ENCODE results near the gene MEX3C. TPM values are rescaled to one million over a fixed set of nuclear protein-coding genes. Genes with fewer than 3 reads are reported as not detected.

The MEX3C gene
- total RNA-seq (2022; extraction: Qiagen RNA extraction; ENCODE audit: low read depth), result 18.7 to 22.2 TPM (median 21.6 TPM) in 5 replicates

DNA sequence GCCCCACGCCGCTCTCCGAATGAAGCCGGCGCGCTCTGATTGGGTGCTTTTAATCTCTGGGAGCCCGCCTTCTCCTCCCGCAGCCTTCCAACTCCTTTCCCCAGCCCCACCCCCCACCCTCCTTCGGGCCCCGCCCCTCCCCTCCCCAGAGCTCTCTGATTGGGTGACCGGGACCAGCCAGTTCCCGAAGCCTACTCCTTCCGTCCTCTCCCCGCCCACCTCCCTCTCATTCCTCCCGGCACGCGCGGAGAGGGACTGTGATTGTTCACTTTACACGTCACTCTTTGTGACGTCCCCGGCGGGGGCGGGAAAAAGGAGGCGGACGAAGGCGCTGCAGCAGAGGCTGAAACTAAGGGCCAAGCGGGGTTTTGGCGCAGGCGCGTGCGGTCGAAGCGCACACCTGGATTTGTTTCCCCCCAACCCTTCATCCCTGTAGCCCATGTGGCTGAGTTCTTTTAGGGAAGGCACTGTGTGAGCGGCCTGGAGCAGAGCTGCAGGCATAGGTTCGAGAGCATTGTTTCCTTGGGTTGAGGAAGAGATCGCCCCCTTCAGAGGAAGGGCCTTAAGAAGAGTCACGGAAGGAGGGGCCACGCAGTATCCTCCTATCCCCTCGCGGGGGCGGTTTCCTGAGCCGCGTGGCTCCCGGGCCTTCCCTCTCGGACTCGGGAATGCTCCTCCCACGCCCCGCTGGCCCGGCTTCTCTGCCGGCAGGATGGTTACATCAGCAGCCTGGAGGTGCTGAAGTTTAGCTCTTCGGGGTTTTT is at the start of gene MEX3C:
TSS of gene MEX3C (minus strand) at position 21 of the 764 bp plus-strand sequence. CDS start 361 bp downstream, outside the sequence.

Other genes starting within 250 kb of the MEX3C start
- 3.7 to 5.0 TPM (median 4.2 TPM) in 5 replicates for gene ELAC1, start 229.6 kb downstream of the MEX3C start, total RNA-seq (2022; extraction: Qiagen RNA extraction; ENCODE audit: low read depth)
- gene SMAD4, start 167.5 kb downstream of the MEX3C start, total RNA-seq (2022; extraction: Qiagen RNA extraction; ENCODE audit: low read depth), result 41.8 to 60.8 TPM (median 58.2 TPM) in 5 replicates